ENCODE data around the gene PRRC2A.
A peak's percentile ranks its signal among the peaks of the same experiment; 100 is the strongest.

PRRC2A gene

DNA sequence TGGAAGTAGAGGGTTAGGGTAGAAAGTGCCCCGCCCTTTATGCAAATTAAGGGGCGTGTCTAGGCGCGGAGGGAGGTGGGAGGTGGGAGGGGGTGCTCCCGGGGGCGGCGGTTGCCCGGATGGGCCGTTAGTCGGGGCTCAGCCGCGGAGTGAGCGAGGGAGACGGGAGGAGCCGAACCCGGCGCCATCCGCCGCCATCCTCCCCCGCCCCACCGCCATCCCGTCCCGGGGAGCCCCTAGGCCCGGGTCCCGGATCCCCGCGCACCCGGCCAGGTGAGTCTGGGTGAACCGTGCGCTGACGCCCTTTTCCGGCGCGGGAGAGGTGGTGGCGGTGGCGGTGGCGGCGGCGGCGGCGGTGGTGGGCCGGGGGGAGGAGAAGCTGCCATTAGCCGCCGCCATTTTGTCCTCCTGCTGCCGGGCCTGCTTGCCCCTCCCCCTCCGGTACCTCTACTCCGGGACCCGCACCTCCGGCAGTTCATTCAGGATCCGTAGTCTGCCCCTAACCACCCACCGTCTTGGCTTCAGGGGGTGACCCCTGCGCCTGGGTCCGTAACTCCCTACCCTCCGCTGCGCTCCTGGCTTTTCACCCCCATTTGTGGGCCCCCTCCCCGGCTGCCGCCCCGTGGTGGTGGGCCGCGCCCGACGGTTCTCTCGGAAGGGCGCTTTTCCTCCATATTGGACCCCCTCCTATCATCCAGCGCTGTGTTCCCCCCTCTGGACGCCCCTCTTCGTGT lies at the start of gene PRRC2A:
Gene PRRC2A (plus strand): TSS at position 130 of the 734 bp plus-strand sequence. CDS start 2,075 bp downstream, outside the sequence.
- peak in 1 of 2 donors; percentile 94 for DNase-seq (ENCODE audit: low read depth in 2 of 2, low spot score in 1 of 2)

DNA sequence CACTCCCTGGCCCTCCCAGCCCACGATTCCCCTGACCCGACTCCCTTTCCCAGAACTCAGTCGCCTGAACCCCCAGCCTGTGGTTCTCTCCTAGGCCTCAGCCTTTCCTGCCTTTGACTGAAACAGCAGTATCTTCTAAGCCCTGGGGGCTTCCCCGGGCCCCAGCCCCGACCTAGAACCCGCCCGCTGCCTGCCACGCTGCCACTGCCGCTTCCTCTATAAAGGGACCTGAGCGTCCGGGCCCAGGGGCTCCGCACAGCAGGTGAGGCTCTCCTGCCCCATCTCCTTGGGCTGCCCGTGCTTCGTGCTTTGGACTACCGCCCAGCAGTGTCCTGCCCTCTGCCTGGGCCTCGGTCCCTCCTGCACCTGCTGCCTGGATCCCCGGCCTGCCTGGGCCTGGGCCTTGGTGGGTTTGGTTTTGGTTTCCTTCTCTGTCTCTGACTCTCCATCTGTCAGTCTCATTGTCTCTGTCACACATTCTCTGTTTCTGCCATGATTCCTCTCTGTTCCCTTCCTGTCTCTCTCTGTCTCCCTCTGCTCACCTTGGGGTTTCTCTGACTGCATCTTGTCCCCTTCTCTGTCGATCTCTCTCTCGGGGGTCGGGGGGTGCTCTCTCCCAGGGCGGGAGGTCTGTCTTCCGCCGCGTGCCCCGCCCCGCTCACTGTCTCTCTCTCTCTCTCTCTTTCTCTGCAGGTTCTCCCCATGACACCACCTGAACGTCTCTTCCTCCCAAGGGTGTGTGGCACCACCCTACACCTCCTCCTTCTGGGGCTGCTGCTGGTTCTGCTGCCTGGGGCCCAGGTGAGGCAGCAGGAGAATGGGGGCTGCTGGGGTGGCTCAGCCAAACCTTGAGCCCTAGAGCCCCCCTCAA lies 48.2 kb upstream of the PRRC2A start, which contains the start of gene LTA:
Gene LTA (plus strand): TSS at position 249 of the 871 bp plus-strand sequence. CDS start 454 bp downstream, at position 703.
- DNase-seq (ENCODE audit: low read depth in 2 of 2, low spot score in 1 of 2): peak in 1 of 2 donors; percentile 60

DNA sequence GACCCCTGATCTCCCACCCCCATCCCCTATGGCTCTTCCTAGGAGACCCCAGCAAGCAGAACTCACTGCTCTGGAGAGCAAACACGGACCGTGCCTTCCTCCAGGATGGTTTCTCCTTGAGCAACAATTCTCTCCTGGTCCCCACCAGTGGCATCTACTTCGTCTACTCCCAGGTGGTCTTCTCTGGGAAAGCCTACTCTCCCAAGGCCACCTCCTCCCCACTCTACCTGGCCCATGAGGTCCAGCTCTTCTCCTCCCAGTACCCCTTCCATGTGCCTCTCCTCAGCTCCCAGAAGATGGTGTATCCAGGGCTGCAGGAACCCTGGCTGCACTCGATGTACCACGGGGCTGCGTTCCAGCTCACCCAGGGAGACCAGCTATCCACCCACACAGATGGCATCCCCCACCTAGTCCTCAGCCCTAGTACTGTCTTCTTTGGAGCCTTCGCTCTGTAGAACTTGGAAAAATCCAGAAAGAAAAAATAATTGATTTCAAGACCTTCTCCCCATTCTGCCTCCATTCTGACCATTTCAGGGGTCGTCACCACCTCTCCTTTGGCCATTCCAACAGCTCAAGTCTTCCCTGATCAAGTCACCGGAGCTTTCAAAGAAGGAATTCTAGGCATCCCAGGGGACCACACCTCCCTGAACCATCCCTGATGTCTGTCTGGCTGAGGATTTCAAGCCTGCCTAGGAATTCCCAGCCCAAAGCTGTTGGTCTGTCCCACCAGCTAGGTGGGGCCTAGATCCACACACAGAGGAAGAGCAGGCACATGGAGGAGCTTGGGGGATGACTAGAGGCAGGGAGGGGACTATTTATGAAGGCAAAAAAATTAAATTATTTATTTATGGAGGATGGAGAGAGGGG lies 47.0 kb upstream of the PRRC2A start:
- DNase-seq (ENCODE audit: low read depth in 2 of 2, low spot score in 1 of 2): no peak

DNA sequence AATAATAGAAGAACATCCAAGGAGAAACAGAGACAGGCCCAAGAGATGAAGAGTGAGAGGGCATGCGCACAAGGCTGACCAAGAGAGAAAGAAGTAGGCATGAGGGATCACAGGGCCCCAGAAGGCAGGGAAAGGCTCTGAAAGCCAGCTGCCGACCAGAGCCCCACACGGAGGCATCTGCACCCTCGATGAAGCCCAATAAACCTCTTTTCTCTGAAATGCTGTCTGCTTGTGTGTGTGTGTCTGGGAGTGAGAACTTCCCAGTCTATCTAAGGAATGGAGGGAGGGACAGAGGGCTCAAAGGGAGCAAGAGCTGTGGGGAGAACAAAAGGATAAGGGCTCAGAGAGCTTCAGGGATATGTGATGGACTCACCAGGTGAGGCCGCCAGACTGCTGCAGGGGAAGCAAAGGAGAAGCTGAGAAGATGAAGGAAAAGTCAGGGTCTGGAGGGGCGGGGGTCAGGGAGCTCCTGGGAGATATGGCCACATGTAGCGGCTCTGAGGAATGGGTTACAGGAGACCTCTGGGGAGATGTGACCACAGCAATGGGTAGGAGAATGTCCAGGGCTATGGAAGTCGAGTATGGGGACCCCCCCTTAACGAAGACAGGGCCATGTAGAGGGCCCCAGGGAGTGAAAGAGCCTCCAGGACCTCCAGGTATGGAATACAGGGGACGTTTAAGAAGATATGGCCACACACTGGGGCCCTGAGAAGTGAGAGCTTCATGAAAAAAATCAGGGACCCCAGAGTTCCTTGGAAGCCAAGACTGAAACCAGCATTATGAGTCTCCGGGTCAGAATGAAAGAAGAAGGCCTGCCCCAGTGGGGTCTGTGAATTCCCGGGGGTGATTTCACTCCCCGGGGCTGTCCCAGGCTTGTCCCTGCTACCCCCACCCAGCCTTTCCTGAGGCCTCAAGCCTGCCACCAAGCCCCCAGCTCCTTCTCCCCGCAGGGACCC lies 46.1 kb upstream of the PRRC2A start:
- no peak for DNase-seq (ENCODE audit: low read depth in 2 of 2, low spot score in 1 of 2)

DNA sequence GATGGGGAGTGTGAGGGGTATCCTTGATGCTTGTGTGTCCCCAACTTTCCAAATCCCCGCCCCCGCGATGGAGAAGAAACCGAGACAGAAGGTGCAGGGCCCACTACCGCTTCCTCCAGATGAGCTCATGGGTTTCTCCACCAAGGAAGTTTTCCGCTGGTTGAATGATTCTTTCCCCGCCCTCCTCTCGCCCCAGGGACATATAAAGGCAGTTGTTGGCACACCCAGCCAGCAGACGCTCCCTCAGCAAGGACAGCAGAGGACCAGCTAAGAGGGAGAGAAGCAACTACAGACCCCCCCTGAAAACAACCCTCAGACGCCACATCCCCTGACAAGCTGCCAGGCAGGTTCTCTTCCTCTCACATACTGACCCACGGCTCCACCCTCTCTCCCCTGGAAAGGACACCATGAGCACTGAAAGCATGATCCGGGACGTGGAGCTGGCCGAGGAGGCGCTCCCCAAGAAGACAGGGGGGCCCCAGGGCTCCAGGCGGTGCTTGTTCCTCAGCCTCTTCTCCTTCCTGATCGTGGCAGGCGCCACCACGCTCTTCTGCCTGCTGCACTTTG lies 45.1 kb upstream of the PRRC2A start, which contains the start of gene TNF:
Gene TNF (plus strand): TSS at position 231 of the 567 bp plus-strand sequence. CDS start 177 bp downstream, at position 408.
- DNase-seq (ENCODE audit: low read depth in 2 of 2, low spot score in 1 of 2): peak; percentile 62 to 64

DNA sequence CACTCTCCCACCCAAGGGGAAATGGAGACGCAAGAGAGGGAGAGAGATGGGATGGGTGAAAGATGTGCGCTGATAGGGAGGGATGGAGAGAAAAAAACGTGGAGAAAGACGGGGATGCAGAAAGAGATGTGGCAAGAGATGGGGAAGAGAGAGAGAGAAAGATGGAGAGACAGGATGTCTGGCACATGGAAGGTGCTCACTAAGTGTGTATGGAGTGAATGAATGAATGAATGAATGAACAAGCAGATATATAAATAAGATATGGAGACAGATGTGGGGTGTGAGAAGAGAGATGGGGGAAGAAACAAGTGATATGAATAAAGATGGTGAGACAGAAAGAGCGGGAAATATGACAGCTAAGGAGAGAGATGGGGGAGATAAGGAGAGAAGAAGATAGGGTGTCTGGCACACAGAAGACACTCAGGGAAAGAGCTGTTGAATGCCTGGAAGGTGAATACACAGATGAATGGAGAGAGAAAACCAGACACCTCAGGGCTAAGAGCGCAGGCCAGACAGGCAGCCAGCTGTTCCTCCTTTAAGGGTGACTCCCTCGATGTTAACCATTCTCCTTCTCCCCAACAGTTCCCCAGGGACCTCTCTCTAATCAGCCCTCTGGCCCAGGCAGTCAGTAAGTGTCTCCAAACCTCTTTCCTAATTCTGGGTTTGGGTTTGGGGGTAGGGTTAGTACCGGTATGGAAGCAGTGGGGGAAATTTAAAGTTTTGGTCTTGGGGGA lies 44.4 kb upstream of the PRRC2A start:
- no peak for DNase-seq (ENCODE audit: low read depth in 2 of 2, low spot score in 1 of 2)

DNA sequence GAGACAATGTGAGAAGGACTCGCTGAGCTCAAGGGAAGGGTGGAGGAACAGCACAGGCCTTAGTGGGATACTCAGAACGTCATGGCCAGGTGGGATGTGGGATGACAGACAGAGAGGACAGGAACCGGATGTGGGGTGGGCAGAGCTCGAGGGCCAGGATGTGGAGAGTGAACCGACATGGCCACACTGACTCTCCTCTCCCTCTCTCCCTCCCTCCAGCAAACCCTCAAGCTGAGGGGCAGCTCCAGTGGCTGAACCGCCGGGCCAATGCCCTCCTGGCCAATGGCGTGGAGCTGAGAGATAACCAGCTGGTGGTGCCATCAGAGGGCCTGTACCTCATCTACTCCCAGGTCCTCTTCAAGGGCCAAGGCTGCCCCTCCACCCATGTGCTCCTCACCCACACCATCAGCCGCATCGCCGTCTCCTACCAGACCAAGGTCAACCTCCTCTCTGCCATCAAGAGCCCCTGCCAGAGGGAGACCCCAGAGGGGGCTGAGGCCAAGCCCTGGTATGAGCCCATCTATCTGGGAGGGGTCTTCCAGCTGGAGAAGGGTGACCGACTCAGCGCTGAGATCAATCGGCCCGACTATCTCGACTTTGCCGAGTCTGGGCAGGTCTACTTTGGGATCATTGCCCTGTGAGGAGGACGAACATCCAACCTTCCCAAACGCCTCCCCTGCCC lies 43.5 kb upstream of the PRRC2A start:
- DNase-seq (ENCODE audit: low read depth in 2 of 2, low spot score in 1 of 2): no peak

DNA sequence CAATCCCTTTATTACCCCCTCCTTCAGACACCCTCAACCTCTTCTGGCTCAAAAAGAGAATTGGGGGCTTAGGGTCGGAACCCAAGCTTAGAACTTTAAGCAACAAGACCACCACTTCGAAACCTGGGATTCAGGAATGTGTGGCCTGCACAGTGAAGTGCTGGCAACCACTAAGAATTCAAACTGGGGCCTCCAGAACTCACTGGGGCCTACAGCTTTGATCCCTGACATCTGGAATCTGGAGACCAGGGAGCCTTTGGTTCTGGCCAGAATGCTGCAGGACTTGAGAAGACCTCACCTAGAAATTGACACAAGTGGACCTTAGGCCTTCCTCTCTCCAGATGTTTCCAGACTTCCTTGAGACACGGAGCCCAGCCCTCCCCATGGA lies 42.9 kb upstream of the PRRC2A start:
- DNase-seq (ENCODE audit: low read depth in 2 of 2, low spot score in 1 of 2): no peak

DNA sequence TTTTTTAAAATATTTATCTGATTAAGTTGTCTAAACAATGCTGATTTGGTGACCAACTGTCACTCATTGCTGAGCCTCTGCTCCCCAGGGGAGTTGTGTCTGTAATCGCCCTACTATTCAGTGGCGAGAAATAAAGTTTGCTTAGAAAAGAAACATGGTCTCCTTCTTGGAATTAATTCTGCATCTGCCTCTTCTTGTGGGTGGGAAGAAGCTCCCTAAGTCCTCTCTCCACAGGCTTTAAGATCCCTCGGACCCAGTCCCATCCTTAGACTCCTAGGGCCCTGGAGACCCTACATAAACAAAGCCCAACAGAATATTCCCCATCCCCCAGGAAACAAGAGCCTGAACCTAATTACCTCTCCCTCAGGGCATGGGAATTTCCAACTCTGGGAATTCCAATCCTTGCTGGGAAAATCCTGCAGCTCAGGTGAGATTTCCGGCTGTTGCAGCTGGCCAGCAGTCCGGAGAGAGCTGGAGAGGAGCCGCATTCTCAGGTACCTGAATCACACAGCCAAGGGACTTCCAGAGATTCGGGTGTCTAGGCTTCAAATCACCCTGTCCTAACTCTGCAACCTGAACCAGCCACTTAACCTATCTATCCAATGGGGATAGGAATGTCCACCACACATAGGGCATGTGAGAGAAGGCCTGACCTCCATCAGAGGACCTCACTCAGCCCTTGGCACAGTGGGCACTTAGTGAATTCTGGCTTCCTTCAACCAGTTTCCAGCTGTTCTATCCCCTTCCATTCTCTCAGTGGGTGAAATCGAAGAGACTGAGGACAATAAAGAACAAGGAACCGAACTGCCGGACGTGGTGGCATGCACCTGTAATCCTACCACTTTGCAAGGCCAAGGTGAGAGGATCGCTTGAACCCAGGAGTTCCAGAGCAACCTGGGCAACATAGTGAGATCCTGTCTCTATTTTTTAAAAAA lies 42.1 kb upstream of the PRRC2A start:
- no peak for DNase-seq (ENCODE audit: low read depth in 2 of 2, low spot score in 1 of 2)

DNA sequence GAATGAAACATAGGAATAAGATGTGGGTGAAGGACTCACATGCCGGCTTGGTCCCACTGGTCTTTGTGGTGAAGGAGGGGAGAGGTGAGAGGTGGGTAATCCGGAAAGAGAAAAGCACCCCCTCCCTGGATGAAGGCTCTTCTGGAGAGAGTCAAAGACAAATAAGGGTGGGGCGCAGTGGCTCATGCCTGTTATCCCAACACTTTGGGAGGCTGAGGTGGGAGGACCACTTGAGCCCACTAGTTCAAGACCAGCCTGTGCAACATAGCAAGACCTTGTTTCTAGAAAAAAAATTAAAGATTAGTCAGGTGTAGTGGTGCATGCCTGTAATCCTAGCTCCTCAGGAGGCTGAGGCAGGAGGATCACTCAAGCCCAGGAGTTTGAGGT lies 41.4 kb upstream of the PRRC2A start:
- DNase-seq (ENCODE audit: low read depth in 2 of 2, low spot score in 1 of 2): no peak

DNA sequence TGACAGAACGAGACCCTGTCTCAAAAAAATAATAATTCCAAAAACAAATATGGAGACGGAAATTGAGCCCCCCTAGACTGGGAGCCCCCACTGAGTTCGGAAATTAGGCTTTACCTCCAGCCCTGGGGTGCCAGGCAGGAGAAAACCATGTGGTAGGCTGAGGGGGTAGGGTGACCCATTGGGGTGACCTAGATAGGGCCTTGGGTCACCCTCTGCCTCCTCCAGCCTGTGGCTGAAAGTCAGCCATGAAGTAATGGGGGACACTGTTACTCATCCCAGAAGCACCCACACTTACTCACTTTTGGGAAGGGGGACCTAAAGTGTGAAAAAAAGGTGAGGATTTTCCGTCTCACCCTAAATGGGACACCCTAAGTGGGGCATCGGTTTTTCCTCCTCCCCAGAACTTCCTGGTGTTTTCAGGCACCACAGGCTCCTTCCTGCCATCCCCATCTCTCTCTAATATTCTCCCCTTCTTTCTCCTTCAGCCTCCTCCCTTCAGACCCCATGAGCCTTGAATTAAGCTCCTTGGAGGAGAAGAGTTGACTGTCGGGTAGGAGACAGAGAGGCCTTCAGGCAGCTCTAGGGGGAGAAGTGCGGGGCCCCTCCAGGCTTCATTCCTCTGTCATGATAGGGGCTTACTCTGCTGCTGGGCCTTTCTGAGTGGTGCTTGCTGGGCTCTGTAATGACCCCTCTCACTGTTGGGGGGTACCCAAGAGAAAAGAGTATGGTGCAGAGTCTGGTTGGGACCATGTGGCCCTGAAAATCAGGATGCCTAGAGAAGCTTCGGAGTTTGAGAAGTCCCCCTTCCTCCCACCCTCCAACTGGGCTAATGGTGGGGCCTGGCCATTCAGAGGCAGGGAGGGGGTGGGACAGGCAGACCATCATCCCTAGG lies 40.7 kb upstream of the PRRC2A start:
- DNase-seq (ENCODE audit: low read depth in 2 of 2, low spot score in 1 of 2): no peak

DNA sequence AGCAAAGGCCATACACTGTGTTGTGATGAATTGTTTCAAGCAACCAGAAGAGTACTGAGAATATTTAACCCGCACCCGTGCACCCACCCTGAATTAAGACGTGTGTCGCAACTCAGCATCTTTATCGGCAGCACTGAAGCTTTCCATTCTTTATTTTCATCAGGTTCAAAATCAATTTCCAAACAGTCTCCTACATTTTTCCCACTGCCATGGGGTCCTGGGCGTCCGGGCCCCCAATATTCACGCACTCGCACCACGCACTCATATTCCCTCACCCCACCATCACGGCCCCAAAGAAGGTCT lies 40.1 kb upstream of the PRRC2A start:
- DNase-seq (ENCODE audit: low read depth in 2 of 2, low spot score in 1 of 2): no peak

DNA sequence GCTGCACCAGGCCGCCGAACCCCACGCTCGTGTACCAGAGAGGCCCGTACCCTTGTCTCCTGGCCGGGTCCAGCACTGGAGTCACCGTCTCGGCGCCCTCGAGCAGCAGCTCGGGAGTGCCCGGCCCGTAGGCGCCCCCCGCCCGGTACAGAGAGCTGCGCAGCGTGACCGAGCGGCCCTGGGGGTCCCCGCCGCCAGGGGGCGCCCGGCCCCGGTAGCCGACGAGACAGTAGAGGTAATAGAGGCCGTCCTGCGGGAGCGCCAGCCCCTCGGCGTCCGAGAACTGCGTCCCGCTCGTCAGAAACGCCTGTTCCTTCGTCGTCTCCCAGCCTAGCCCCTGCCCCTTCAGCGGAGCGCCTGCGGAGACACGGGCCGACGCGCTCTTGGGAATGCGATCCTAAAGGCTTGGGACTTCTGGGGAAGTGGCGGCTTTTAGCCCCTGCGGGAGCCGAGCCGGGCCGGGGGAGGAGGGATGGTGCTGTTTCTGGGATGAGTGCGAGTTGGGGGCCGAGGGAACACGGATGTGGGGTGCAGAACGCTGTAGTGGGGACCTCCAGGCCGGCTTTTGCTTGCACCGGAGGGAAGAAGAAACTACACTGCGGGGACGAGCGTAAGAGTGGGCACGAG lies 39.6 kb upstream of the PRRC2A start:
- peak; percentile 74 to 79 for DNase-seq (ENCODE audit: low read depth in 2 of 2, low spot score in 1 of 2)

DNA sequence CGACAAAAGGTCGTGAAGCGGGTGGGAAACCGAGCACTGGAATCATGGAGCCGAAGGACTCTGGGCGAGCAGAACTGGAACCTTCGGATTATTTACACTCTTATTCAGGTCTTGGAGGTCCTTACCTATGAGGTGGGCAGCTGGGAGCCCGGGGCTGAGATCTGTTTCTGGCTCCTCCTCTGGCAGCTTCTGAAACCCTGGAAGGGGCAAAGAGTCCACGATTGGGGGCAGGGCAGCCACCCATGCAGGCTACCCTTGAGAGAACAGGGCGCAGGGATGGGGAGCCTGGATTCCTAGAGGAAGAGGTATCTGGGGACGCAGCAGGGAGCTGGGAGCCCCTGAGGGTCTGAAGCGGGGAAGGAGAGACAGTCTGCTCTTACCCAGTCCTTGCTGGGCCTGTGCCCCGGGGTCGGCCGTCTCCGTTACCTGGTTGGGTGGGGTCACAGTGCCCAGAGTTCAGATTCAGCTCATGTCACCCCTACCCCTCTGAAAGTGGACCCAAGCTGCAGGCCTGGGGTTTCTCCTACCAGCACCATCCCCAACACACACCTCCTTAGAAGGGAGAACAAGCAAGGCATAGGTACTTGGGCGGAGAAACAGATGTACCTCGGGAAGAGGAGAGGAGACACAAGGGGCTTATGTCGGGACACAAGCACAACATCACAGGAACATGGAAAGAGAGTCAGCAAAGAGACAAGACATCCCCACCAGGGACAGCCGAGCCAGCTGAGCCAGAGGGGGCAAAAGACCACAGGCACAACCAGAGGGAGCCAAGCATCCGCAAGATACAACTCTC lies 38.9 kb upstream of the PRRC2A start:
- DNase-seq (ENCODE audit: low read depth in 2 of 2, low spot score in 1 of 2): no peak

DNA sequence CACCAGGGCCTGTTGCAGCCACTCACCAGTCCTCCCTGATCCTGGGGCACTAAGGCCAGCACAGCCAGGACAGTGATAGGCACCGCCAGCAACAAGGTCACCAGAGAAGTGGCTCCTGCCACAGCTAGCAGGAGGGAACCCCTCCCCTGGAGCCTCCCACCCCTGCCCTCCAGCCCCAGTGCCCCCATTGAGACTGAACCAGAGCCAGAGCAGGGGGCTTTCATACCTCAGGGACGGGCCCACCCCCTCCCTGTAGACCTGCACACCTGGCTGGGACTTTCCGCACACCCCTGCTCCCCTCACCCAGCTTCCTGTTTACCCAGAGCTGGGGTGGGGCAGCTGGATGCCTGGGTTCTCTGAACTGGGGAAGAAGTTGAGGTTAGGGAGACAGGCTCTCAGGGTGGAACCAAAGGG lies 38.3 kb upstream of the PRRC2A start, which contains the start of gene LTB:
Gene LTB (minus strand): TSS at position 195 of the 414 bp plus-strand sequence. CDS start 7 bp downstream, at position 188.
- DNase-seq (ENCODE audit: low read depth in 2 of 2, low spot score in 1 of 2): no peak
